ENCODE measurements around the gene SLC6A19. TPM values are rescaled to one million over a fixed set of nuclear protein-coding genes. Genes with fewer than 3 reads are reported as not detected.

Gene SLC6A19
- total RNA-seq, 1 experiment from 2014 or later, result not detected

- CTCF ChIA-PET, result no interaction called here
- DNase-seq, result no peak
- ATAC-seq, result no peak
Observed at GRCh38 chr5:1225081-1225480, 23.7 kb downstream of the SLC6A19 start, which contains the start of gene SLC6A18. Gene SLC6A18, plus strand, starts transcription at chr5:1225381. Its CDS starts 97 bp downstream, at chr5:1225478.

DNA sequence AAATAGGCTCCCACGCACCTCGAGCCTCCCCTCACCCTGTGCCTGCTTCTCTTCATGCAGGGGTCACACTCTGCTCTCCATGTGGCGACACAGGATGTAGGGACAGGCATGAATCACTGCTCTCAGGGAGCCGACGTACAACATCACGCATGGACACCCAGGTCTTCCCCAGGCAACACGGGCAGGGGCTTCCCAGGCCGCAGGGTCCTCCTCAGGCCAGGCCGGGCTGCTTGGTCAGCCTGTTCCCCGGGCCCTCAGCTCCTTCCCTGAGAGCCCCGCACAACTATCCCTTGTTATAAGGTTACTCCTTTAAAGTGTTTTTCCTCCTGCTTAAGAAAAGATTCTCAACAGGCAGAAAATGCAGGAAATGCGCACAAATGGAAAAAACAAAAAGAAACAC, 24.8 kb downstream of the SLC6A19 start:
- CTCF ChIA-PET, result no interaction called here
- Histone ChIP-seq H3K9me3 (ENCODE audit: low read length) (no peaks in the 10 kb centered on the region), H3K79me2 (ENCODE audit: low read length) (no peaks in the 10 kb centered on the region), H2AFZ (ENCODE audit: low read length) (no peak overlapping the region), H3K4me2 (ENCODE audit: low read length) (no peak overlapping the region), H3K9me2 (replicated peaks; ENCODE audit: low read length) (no peaks in the 10 kb centered on the region), H3K4me1 (ENCODE audit: insufficient read depth, low read length) (peaks cover 13% of the 10 kb centered on the region), H3K9ac (ENCODE audit: low read length) (no peak overlapping the region), H3K27ac (ENCODE audit: low read length) (no peak overlapping the region), H3F3A (ENCODE audit: low read length, unreplicated experiment) (no peaks in the 10 kb centered on the region), H3K36me3 (ENCODE audit: low read depth, low read length) (no peaks in the 10 kb centered on the region), H3K4me3 (ENCODE audit: low read length) (no peak overlapping the region), H4K20me1 (ENCODE audit: low read length) (peaks cover 9% of the 10 kb centered on the region; the same call in 1 of the 2 replicates), H3K27me3 (ENCODE audit: low read length) (peaks cover 7% of the 10 kb centered on the region; the same call in 1 of the 2 replicates)
- ATAC-seq (no peak), DNase-seq (no peak)
- intact Hi-C loops (cut with micrococcal nuclease), result loop anchor here (5.0 kb wide), 1 partner anchor 121 kb away; the partner anchor contains the start of gene CLPTM1L
- TF ChIP-seq, protein P1, sequence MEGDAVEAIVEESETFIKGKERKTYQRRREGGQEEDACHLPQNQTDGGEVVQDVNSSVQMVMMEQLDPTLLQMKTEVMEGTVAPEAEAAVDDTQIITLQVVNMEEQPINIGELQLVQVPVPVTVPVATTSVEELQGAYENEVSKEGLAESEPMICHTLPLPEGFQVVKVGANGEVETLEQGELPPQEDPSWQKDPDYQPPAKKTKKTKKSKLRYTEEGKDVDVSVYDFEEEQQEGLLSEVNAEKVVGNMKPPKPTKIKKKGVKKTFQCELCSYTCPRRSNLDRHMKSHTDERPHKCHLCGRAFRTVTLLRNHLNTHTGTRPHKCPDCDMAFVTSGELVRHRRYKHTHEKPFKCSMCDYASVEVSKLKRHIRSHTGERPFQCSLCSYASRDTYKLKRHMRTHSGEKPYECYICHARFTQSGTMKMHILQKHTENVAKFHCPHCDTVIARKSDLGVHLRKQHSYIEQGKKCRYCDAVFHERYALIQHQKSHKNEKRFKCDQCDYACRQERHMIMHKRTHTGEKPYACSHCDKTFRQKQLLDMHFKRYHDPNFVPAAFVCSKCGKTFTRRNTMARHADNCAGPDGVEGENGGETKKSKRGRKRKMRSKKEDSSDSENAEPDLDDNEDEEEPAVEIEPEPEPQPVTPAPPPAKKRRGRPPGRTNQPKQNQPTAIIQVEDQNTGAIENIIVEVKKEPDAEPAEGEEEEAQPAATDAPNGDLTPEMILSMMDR (conservative IDR thresholded peaks at IDR 0.05; ENCODE audit: low read depth, low read length), result no peak
- no peak for TF ChIP-seq EZH2phosphoT487 (IDR thresholded peaks at IDR 0.05; ENCODE audit: borderline replicate concordance, low read length)
- no peak for TF ChIP-seq EZH2 (IDR thresholded peaks at IDR 0.05; ENCODE audit: low read length, unreplicated experiment)
- POLR2A ChIA-PET (ENCODE audit: unreplicated experiment), result no interaction called here
- no TSS peak for BruUV-seq (replicated peaks)

More at GRCh38 chr5:1225081-1225480, 23.7 kb downstream of the SLC6A19 start, which contains the start of gene SLC6A18:
- Histone ChIP-seq H3K4me1 (ENCODE audit: insufficient read depth, low read length) (peaks cover 13% of the 10 kb centered on the region), H3K4me3 (ENCODE audit: low read length) (no peak within 1 kb of the TSS), H3K79me2 (ENCODE audit: low read length) (no peaks in the 10 kb centered on the region), H4K20me1 (ENCODE audit: low read length) (peaks cover 9% of the 10 kb centered on the region; the same call in 1 of the 2 replicates), H2AFZ (ENCODE audit: low read length) (no peak within 1 kb of the TSS), H3K9me3 (ENCODE audit: low read length) (no peaks in the 10 kb centered on the region), H3K36me3 (ENCODE audit: low read depth, low read length) (no peaks in the 10 kb centered on the region), H3K4me2 (ENCODE audit: low read length) (no peak within 1 kb of the TSS), H3F3A (ENCODE audit: low read length, unreplicated experiment) (no peaks in the 10 kb centered on the region), H3K9ac (ENCODE audit: low read length) (no peak within 1 kb of the TSS), H3K27ac (ENCODE audit: low read length) (no peak within 1 kb of the TSS), H3K9me2 (replicated peaks; ENCODE audit: low read length) (no peaks in the 10 kb centered on the region), H3K27me3 (ENCODE audit: low read length) (peaks cover 7% of the 10 kb centered on the region)
- POLR2A ChIA-PET (ENCODE audit: unreplicated experiment), result no interaction called here
- no TSS peak for BruUV-seq (replicated peaks)
- intact Hi-C loops (cut with micrococcal nuclease), result loop anchor here (5.0 kb wide), 1 partner anchor 122 kb away; the partner anchor contains the start of gene CLPTM1L
- TF ChIP-seq, protein P1 (conservative IDR thresholded peaks at IDR 0.05; ENCODE audit: low read depth, low read length), result no peak
- TF ChIP-seq EZH2 (IDR thresholded peaks at IDR 0.05; ENCODE audit: low read length, unreplicated experiment) (no peak), EZH2phosphoT487 (IDR thresholded peaks at IDR 0.05; ENCODE audit: borderline replicate concordance, low read length) (no peak)
